Upper lobe of left lung (tissue), 6 donors: Measurements from ENCODE around the gene EHD3. TPM values are rescaled to one million over a fixed set of nuclear protein-coding genes. Genes with fewer than 3 reads are reported as not detected.
A peak's percentile ranks its signal among the peaks of the same experiment; 100 is the strongest.

Experiments used
- ATAC-seq, 2 donors: fragments of 200-7000 bp; cut with Tn5 transposase; one replicate each; pipeline ENCODE4 v1.9.1; 2022; ENCODE audit warnings: mild to moderate bottlenecking in 2 of 2, moderate library complexity in 2 of 2; ENCODE audit not compliant: low FRiP score in 2 of 2
- DNase-seq, 2 donors: peaks; one replicate each; pipeline ENCODE4 v3.0.0-alpha.2; 2019 to 2020
- H3K27ac ChIP-seq, 4 donors: fragments of 200-600 bp; sonication (generic); one replicate each; pipeline ENCODE4 v1.5.1; 2016 to 2019
- H3K27me3 ChIP-seq, 4 donors: fragments of 200-600 bp; sonication (generic); one replicate each; pipeline ENCODE4 v1.5.1; 2017 to 2019
- H3K36me3 ChIP-seq, 4 donors: fragments of 200-600 bp; sonication (generic); one replicate each; pipeline ENCODE4 v1.5.1; 2016 to 2019
- H3K4me1 ChIP-seq, 4 donors: fragments of 200-600 bp; sonication (generic); one replicate each; pipeline ENCODE4 v1.5.1; 2018 to 2019
- H3K4me3 ChIP-seq, 4 donors: fragments of 200-600 bp; sonication (generic); one replicate each; pipeline ENCODE4 v1.5.1; 2017 to 2019; ENCODE audit warnings: mild to moderate bottlenecking in 2 of 4, moderate library complexity in 1 of 4
- H3K9me3 ChIP-seq, 4 donors: fragments of 200-600 bp; sonication (generic); one replicate each; pipeline ENCODE4 v1.5.1; 2018 to 2019
- CTCF ChIP-seq, 6 experiments: fragments of 450-650 bp in 4 of 6; fragments of 200-600 bp in 2 of 6; sonication (generic) in 2 of 6; IDR thresholded peaks; one replicate each; pipeline ENCODE4 v1.5.1; 2016 to 2019; ENCODE audit warnings: antibody characterized with exemption in 6 of 6
- EP300 ChIP-seq, 4 donors: sonication (generic); formaldehyde crosslinking; IDR thresholded peaks; one replicate each; pipeline ENCODE4 v1.5.1; 2017; ENCODE audit warnings: antibody characterized with exemption in 4 of 4, control low read depth in 2 of 4
- POLR2A ChIP-seq, 4 donors: fragments of 450-650 bp; IDR thresholded peaks; one replicate each; pipeline ENCODE4 v1.5.1; 2016 to 2017; ENCODE audit warnings: antibody characterized with exemption in 4 of 4, mild to moderate bottlenecking in 2 of 4
- POLR2AphosphoS5 ChIP-seq, 2 donors: sonication (generic); formaldehyde crosslinking; IDR thresholded peaks; one replicate each; pipeline ENCODE4 v1.5.1; 2017; ENCODE audit warnings: antibody characterized with exemption in 2 of 2
- WGBS, 2 donors: methylation state at CpG; one replicate each; pipeline ENCODE4 v1.1.5; 2017 to 2018; 5-methylcytosine and 5-hydroxymethylcytosine counted together
- total RNA-seq, 6 donors: library from RNA; depleted of rRNA in 4 of 6; stranded (reverse); fragments of >200 nt in 4 of 6; gene quantifications; one replicate each; pipeline versions ENCODE4 v1.1.0 to v1.2.1, GENCODE V29; 2016 to 2021
- donor health status: DM: no; HTN: no; CAD: no; lungs with moderate emphysema.
- donor health status: DM: no; HTN: yes; CAD: no; lungs with severe emphysema.

EHD3 gene
- total RNA-seq, 6 donors from 2014 or later: 3.7 to 12.5 (median 7.3) TPM

GRCh38 chr2:31238126-31238905 is 4.4 kb downstream of the EHD3 start:
- Histone ChIP-seq H3K9me3 (no peaks in the 10 kb centered on the region), H3K4me1 (peaks cover 8 to 35% (median 17%) of the 10 kb centered on the region in 4 donors), H3K27me3 (no peaks in the 10 kb centered on the region), H3K36me3 (no peaks in the 10 kb centered on the region), H3K4me3 (no peak overlapping the region), H3K27ac (peak overlapping the region in 2 of 4 donors; percentile 55 to 75)
- WGBS, 2 donors: 73 to 83% methylated on average over 10 of the region's 10 CpGs
- TF ChIP-seq CTCF (IDR thresholded peaks at IDR 0.05) (no peak), EP300 (IDR thresholded peaks at IDR 0.05) (no peak), POLR2AphosphoS5 (IDR thresholded peaks at IDR 0.05) (no peak), POLR2A (IDR thresholded peaks at IDR 0.05) (no peak)
- peak in 1 of 2 donors; percentile 17 for DNase-seq
- ATAC-seq: no peak

- H3K4me3 ChIP-seq: no peak overlapping the region
Measured at GRCh38 chr2:31238906-31239592, 5.1 kb downstream of the EHD3 start.

GRCh38 chr2:31239593-31240177 is 5.7 kb downstream of the EHD3 start:
- peak overlapping the region; percentile 9 to 75 (median 54) for H3K27ac ChIP-seq
- WGBS, 2 donors: 43 to 54% methylated on average over 11 to 22 of the region's 22 CpGs
- H3K9me3 ChIP-seq: no peaks in the 10 kb centered on the region
- TF ChIP-seq POLR2A (IDR thresholded peaks at IDR 0.05) (no peak), EP300 (IDR thresholded peaks at IDR 0.05) (no peak), CTCF (IDR thresholded peaks at IDR 0.05) (no peak), POLR2AphosphoS5 (IDR thresholded peaks at IDR 0.05) (no peak)
- no peaks in the 10 kb centered on the region for H3K27me3 ChIP-seq
- no peak overlapping the region for H3K4me3 ChIP-seq
- peaks cover 0 to 5% (median 0%) of the 10 kb centered on the region in 4 donors for H3K36me3 ChIP-seq
- ATAC-seq (peak; percentile 54 to 74), DNase-seq (peak in 1 of 2 donors; percentile 53)
- H3K4me1 ChIP-seq: peaks cover under 1 to 24% (median 10%) of the 10 kb centered on the region in 4 donors

More at GRCh38 chr2:31238906-31239592, 5.1 kb downstream of the EHD3 start:
- TF ChIP-seq POLR2A (IDR thresholded peaks at IDR 0.05): no peak
- no peak for TF ChIP-seq POLR2AphosphoS5 (IDR thresholded peaks at IDR 0.05)
- TF ChIP-seq EP300 (IDR thresholded peaks at IDR 0.05): no peak
- TF ChIP-seq CTCF (IDR thresholded peaks at IDR 0.05): no peak
- WGBS, 2 donors: 75 to 96% methylated on average over 12 to 13 of the region's 13 CpGs
- no peaks in the 10 kb centered on the region for H3K9me3 ChIP-seq
- no peaks in the 10 kb centered on the region for H3K27me3 ChIP-seq
- DNase-seq (peak in 1 of 2 donors; percentile 26), ATAC-seq (no peak)
- H3K36me3 ChIP-seq: no peaks in the 10 kb centered on the region
- peak overlapping the region; percentile 9 to 75 (median 54) for H3K27ac ChIP-seq
- peaks cover 6 to 30% (median 14%) of the 10 kb centered on the region in 4 donors for H3K4me1 ChIP-seq

- DNase-seq: peak in 1 of 2 donors; percentile 5
- WGBS, 2 donors: 74 to 80% methylated on average over 11 of the region's 11 CpGs
- H3K36me3 ChIP-seq: peaks cover 0 to 9% (median 0%) of the 10 kb centered on the region in 4 donors
- peak overlapping the region; percentile 10 to 75 (median 53) for H3K27ac ChIP-seq
- ATAC-seq: no peak
- H3K9me3 ChIP-seq: no peaks in the 10 kb centered on the region
- H3K4me3 ChIP-seq: no peak overlapping the region
- no peaks in the 10 kb centered on the region for H3K27me3 ChIP-seq
- H3K4me1 ChIP-seq: peaks cover 0 to 19% (median 6%) of the 10 kb centered on the region in 4 donors
- TF ChIP-seq CTCF (IDR thresholded peaks at IDR 0.05): no peak
- TF ChIP-seq EP300 (IDR thresholded peaks at IDR 0.05): no peak
- TF ChIP-seq POLR2AphosphoS5 (IDR thresholded peaks at IDR 0.05): no peak
Measured at GRCh38 chr2:31240381-31241365, 6.7 kb downstream of the EHD3 start.
